ENCODE measurements around the gene CCDC137.
A peak's percentile ranks its signal among the peaks of the same experiment; 100 is the strongest.

Gene CCDC137

DNA sequence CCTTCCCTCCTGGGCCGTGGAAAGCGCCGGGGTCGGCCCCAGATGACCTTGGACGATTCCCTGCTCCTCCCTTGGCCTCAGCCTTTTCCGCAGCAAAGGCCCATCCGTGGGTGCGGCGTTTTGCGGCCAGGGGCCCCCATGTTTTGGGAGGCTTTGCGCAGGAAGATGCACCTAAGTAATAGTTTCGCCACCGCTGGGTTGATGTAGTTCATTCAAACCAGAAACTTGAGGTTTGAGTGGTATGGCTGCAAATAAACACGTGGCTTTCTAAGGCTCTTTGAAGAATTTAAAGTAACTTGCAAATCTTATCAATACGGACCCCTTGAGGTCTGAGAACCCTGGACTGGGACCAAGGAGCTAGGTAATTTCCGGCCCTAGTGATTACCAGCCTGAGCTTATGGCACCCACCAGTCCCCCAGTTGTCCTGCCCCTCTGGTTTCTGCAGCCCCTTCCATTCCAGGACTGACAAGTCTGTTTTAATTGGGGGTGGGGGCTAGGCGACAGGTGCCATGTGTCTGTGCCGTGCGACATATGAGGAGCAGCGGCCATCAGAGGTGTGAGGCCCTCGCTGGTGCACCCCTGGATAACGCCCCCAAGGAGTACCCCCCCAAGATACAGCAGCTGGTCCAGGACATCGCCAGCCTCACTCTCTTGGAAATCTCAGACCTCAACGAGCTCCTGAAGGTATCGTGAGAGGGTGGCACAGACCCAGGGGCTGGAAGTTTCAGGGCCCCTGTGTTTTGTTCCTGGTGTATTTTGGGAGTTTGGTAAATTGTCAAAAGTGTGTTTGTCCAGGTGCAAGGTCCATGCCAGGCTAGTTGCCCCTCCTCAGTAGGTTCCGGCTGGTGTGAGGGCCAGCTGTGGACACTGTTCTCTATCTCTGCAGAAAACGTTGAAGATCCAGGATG is 37.5 kb downstream of the CCDC137 start:
- DNase-seq = no peak

DNA sequence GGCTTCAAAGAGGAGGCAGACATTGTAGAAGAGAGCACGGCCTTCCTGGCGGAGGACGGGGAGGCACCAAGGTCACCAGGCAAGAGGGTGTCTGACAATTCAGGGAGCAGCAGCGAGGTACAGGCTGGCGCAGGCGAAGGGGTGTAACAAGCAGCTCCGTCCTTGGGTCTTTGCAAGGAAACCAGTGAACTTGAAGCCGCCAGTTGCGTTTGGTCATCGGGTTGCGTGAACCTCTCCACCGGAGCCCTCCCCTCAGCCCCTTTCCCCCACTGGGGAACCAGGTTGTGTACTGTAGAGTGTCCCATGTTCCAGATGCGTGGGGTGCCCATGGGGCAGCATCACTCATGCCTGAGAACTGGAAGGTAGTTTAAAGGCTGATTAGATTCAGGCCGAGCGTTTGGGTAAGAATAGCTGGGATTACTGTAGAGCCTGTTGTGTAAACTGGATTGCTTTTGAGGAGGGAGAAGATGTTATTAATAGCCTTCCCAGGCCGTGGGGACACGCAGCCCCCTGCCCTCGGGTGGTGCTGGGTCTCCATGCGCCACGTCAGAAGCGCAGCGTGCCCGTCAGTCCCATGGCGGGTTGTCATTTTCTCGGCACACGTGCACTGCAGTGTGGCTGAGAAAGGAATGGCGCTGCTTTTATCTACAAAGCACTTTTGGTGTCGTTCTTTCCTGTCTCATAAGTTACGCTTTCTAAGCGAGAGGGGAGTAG is 39.1 kb downstream of the CCDC137 start:
- no peak for DNase-seq

DNA sequence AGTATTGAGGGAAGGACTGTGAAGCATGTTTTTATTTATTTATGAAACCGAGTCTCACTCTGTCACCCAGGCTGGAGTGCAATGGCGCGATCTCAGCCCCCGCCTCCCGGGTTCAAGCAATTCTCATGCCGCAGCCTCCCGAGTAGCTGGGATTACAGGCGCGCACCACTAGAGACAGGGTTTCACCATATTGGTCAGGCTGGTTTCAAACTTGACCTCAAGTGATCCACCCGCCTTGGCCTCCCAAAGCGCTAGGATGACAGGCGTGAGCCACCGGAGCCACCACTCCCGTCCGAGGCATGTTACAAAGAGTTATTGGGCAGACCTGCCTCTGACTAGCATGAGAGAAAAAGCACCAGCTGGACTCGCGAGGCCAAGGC is 39.7 kb downstream of the CCDC137 start:
- DNase-seq = no peak

DNA sequence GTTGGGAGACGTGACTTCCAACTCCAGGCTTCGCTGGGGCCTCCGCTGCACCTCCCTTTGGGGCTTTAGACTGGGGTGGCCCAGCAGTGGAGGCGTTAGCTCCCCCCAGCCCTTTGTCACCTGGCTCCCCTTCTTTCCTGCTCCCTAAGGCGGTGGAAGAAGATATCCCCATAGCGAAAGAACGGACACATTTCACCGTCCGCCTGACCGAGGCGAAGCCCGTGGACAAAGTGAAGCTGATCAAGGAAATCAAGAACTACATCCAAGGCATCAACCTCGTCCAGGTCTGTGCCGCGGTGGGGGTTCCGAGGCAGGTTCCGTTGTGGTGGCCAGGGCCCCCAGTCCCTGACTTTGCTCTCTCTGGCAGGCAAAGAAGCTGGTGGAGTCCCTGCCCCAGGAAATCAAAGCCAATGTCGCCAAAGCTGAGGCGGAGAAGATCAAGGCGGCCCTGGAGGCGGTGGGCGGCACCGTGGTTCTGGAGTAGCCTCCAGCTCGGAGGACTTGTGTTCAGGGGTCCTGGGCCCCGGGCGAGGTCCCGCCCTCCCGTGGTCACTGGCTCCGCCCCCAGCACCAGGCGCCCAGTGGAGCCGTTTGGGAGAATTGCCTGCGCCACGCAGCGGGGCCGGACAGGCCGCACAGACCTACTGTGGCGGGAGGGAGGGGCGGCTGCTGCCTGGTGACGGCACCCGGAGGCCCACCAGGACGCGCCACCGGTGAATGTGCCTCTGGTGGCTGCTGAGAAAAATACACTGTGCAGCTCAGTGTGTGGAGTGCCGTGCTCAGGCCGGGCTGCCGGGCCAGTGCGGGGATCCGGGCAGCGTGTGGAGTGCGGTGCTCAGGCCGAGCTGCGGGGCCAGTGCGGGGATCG is 40.5 kb downstream of the CCDC137 start:
- no peak for DNase-seq

DNA sequence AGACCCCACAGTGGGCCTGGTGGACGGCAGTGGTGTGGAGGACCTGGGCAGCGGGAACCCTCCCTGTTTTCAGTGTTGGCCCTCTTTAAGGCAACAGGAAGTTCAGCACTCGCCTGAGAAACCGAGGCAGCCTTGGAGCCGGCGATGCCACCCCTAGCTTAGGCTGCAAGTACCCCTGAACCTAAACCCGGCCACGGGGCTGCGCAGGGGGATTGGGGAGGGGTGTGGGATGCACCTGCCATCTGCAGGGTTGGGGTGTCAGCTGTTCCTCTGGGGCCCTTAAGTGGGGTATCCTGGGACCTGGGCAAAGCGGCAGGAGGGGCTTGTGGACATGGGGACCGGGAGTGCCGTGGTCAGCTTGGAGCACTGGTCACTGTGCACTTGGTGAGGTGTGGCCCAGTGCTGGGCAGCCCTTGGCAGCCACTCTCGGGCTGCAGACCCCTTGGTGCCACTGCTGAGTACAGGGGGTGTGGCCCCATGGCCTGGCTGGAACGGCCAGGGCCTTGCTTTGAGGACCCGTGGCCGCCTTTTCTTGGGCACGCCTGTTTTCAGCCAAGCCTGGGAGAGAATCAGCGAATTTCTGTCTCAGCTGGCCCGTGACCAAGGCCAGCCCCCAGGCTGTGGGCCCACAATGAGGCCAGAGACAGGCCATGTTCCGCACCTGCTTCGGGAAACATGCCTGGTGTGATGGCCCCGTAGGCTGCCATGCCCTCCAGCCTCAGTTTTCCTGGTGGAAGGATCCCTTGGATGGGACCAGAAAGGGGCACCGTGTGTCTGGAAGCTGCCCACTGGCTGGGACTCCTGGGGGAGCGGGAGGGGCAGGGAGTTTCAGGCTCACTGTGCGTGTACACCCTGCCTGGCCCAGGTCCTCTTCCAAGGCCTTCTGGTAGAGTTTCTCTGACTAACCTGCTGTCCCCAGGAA is 41.4 kb downstream of the CCDC137 start:
- no peak for DNase-seq

DNA sequence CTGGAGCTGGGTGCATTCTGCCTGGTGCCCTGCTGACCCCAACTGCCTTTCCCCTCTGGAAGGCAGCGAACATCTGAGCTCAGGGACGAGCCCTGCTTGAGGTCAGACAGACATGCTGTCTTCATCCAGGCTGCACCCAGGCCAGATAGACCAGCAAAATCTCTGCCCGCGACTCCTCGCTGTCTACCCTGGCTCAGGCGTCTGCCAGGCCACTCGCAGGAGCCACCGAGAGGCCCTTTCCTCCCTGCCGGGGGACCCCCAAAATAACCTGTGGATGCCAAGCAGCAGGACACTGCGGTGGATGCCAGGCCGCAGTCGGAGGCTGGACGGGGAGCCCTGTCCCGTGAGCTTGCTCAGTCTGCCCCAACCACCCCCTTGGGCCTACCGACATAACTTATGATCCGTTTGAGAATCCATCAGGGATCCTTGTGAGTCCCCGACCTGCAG is 42.2 kb downstream of the CCDC137 start:
- no peak for DNase-seq

DNA sequence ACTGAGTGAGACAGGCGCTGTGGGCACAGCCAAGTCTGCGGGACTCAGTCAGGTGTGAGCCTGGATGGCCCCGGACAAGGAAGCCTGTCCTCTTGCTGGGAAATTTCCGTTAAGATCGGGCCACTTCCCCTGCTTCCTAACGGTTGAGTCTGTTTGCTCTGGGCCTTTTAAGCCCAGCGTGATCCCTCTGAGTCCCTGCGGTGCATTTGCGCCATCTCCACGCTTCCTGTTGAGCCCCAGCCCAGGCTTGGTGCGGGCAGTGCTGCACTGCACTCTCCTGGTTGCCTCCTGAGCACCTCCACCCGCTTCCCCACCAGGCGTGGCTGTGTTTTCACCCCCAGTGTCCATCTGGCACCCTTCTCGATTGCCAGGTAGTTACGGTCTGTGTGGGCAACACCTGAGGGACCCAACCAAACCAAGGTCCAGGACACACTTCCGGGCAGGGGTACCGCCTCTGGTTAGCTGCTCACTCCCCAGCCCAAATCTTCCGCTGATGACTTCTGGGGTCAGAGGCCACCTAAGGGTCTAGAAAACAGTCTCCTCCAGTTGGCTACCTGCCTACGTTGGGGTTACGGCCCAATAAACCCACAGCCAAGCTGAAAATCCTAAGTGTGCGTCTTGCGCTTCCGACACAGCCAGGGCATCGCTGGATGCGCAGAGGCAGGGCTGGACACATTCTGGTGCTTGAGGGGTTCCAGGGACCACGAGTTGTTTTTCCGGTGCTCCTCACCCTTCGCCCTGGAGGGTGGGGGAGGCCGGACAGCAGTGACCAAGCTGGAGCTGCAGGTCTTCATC is 44.2 kb downstream of the CCDC137 start:
- no peak for DNase-seq

DNA sequence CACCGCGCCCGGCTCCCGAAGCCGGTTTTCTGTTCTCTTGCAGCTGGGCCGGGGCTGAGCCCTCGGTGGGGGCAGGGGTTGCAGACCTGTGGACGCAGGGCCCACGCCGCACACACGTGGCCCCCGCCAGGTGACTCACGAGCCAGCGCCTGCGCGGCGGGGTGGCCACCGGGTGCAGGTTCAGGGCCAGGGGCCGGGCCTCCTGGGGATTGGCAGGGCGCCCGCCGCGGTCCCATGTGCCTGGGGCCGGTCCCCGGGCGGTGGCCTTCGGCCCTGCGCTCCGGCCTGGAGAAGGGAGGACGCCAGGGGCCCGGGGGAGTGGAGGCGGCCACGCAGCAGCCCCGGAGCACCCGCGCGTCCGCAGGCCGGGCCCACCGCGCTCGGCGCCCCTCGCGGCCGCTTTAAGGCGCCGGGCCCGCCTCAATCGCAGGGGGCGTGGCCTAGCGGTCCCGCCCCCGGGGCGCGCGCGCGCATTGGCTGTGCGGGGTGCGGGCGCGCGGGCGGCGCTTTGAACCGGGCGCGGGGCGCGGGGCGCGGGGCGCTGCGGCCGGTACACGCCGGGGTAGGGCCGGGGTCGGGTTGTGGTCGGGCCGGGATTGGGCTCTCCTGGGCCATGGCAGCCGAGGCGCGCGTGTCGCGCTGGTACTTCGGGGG is 45.4 kb downstream of the CCDC137 start, which contains the start of gene SLC25A10:
SLC25A10 (plus strand) TSS at position 471 of the 654 bp plus-strand sequence; CDS start at position 614, 143 bp downstream.
- DNase-seq = peak; percentile 85

DNA sequence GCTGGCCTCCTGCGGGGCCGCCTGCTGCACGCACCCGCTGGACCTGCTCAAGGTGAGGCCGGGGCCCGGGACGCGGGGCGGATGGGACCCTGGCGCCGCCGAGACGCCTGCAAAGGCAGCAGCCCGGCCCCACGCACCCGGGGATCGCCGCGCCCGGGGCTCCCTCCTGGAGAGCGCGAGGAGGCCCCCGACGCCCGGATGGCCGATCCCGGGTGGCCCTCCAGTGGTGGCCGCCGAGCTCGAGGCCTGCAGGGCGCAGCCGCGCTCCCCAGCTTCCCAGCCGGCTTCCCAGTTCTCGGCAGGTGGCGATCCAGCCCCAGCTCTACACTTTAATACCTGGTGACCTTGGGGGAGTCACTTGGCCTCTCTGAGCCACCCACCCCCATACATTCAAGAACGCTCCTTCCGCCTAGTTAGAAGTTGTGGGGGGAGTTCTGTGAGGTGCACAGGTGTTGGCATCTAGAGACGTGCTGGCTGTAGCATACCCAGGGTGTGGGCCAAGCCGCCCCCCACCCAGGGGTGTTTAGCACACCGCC is 46.0 kb downstream of the CCDC137 start:
- DNase-seq = no peak

DNA sequence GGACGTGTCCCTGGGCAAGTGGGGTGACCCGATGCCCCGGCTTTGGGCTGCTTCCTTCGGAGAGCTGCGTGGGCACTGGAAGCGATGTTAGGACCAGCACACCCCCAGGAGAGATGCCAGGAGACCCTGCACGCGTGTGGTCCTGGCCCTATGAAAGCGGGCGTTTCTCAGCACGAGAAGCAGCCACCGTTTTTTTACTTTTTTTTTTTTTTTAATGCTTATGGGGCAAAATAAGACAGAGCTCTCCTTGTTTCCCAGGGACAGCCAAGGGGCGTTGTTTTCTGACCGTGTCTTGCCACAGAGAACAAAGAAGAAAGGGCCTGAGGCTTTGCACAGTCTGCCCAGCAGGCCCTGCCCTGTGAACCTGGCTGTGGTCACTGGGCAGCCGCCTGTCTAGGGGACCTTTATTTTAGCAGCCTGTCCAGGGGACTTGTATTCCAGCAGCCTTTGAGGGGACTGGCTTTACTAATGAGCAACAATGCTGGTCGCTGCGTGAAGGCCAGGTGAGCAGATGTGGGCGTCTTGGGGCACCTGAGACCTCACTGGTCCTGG is 46.5 kb downstream of the CCDC137 start:
- DNase-seq = no peak

DNA sequence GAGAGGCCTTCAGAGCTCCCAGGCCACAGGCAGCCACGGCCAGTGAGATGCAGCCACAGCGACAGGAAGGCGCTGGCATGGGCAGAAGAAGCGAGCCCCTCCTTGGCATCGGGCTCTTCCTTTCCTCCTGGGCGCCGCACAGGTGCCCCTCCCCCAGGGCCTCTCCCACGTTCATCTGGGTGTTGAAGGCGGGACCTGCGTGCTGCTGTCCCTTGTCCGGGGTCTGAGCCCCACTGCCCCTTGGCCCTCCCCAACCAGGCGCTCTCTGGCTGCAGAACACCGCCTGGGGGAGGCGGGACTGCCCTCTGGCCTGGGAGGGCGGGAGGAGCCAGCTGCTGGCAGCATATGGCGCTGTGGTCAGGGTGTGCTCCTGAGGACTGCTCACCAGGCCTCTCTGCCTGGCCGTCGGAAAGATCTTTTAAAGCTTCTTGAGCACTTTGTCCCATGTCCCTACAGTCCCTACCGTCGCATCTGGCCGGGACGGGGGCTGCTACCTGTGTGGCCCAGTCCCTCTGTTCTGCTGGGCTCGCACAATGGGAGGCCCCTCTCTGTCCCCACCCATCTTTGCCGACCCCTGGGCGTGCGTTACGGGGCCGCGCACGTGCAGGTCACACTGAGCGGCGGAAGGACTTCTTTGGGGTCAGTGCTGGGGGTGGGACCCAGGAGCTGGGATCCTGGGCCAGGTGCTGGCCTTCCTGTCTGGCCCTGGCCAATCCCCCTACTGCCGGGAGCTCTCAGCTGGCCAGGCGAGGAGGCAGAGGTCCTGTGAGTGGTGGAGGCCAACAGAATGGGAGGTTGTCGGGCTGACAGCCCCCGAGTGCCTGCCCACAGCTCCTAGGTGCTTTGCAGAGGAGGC is 47.2 kb downstream of the CCDC137 start:
- no peak for DNase-seq

DNA sequence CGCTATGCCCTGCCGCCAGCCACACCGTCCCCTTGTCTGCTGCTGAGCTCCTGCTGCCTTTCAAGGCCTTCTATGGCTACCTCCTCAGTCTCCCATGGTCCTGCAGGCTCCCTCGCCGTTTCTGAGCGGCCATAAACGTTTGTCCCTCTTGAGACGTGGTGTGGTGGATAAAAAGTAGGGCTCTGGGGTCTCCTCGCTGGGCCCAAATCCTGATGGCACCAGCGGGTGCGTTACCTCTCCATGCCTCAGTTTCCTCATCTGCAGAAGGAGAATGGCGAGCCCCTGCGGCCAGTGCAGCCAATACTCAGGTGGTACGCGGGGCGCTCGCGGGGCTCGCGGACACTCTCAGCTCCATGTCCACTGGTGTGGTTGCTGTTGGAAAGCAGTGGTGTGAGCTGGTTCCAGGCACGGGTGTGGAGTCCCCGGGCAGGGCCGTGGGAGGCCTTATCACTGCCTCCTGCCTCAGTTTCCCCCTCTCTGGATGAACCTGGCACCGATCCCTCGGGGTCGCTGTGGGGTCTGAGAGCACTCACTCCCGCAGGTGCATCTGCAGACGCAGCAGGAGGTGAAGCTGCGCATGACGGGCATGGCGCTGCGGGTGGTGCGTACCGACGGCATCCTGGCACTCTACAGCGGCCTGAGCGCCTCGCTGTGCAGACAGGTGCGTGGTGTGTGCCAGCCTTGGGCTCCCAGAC is 48.0 kb downstream of the CCDC137 start:
- no peak for DNase-seq

DNA sequence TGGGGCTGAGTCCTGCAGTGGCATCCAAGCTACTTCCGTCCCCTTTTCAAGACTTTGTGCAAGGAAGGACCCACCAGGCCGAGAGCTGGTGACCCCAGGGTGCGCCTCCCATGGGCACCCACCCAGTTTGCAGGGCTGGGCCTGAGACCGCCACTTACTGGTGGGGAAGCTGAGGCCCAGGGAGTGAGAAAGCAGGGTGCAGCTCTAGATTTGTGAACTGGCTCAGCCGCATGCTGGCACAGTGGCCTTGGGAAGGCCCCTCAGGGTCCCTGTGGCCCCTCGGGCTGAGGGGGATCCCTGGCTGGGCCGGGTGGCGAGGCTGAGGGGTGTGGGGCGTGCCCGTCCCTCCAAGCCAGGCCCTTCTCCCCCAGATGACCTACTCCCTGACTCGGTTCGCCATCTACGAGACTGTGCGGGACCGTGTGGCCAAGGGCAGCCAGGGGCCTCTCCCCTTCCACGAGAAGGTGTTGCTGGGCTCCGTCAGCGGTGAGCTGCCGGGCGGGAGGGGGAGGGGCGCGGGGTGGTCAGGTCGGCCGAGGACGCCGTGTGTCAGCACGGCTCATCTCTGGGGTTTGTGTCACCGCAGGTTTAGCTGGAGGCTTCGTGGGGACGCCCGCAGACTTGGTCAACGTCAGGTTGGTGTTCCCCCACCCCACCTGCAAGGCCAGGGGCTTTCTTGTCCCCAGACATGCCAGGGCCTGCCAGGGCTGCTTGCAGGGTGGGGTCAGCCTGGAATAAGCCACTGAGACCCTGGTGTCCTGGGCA is 48.8 kb downstream of the CCDC137 start:
- DNase-seq = no peak

DNA sequence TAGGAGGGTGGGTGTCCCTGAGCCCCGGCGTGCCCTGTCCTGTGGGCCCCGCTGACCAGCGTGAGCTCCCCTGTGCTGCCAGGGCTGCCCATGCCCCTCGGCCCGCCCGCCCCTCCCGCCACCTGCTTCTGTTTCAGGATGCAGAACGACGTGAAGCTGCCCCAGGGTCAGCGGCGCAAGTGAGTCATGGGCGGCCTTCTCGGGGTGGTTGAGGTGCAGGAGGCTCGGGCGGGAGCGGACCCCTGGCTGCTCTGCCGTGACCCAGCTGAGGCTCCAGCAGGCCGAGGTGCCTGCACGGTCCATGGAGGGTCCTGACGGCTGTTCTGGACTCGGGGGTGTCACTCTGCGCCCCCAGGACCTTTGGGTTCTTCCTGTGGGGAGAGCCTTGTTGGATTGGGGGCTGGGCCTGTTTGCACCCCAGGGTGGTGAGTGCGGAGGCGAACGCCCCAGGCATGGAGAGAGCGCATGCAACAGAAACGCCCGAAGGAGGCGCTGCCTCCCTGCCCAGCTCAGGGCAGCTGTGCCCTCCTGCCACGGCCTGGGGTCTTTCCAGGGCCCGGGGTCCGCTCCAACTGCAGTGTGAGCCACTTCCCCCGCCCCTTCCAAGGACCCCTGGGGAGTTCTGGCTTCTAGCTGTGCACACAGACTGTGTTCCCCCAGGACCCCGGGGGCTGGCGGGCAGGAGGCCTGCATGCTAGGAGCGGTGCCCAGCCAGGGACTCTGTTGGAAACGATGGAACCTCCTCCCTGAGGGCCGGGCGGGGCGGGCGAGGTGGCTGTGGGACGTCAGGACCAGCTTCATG is 49.5 kb downstream of the CCDC137 start:
- DNase-seq = no peak

DNA sequence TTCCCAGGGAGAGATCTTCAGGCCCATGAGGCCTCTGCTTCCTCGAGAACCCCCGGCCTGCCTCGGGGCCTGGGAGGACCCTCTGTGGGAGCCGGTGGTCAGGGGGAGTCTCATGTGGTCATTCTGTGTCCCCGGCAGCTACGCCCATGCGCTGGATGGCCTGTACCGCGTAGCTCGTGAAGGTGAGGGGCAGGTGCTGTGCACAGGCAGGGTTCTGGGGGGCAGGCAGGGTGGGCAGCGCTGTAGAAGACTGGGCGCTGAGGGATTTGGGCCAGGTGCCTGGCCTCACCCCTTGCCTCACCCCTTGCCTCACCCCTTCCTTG is 50.1 kb downstream of the CCDC137 start:
- no peak for DNase-seq

DNA sequence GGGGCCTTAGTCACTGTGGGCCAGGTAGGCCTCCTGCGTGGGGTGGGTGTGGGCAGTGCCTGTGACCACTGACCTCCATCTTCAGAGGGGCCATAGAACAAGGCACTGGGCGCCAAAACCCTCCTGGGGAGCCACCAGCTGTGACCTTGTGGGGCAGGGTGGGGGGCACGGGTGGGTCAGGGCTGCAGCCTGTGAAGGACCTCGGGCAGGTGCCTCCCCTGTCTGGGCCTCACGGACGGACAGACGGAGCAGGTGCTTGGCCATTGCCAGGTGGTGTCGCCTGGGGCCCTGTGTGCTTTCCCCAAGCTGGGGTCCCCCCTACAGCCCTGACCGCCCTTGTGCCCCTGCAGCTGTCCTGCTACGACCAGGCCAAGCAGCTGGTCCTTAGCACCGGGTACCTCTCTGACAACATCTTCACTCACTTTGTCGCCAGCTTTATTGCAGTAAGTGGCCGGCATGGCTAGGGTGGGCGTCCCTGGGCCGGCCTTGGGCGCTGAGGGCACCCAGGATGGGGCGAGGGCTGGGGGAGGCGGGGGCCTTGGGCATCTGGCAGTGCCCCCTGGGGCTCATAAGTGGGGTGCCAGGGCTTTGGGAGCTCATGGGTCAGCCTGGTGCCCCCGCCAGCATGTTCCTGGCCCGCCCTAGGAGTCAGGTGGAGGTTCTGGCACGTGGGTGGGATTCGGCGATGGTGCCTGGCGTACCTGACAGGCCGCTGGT is 50.7 kb downstream of the CCDC137 start:
- no peak for DNase-seq

All from CD4-positive, alpha-beta T cell treated with Interleukin-17A for 4 hours (primary cell).